H1 (cell line): ENCODE results near the gene ETFB. TPM values are rescaled to one million over a fixed set of nuclear protein-coding genes. Genes with fewer than 3 reads are reported as not detected.
A peak's percentile ranks its signal among the peaks of the same experiment; 100 is the strongest.

Experiments used
- CTCF ChIA-PET: fragments of 300-600 bp; sonication (Branson Sonifier 250); formaldehyde crosslinking; loops from one replicate; lab custom pipeline; 2021; ENCODE audit not compliant: partially characterized antibody; lab: Charles Lee
- POLR2A ChIA-PET: fragments of 300-600 bp; sonication (Branson Sonifier 250); formaldehyde crosslinking; loops from one replicate; lab custom pipeline; 2021; ENCODE audit warnings: inconsistent platforms; ENCODE audit not compliant: partially characterized antibody; lab: Charles Lee
- DNase-seq, 2 experiments: peaks; one replicate each; pipeline versions ENCODE4 v3.0.0 to v3.0.0-alpha.2; 2010 to 2022; ENCODE audit warnings: low spot score in 2 of 2, low read depth in 1 of 2, mixed read lengths in 1 of 2
- FAIRE-seq: peaks from 2 replicates; lab custom pipeline; 2011; peaks lifted over from hg19 to GRCh38; lab: Jason Lieb, UNC
- H2AFZ ChIP-seq: 2 replicates; pipeline ENCODE4 v1.8.1; 2012; ENCODE audit warnings: low read length, inconsistent platforms
- H2AK5ac ChIP-seq: 2 replicates; pipeline ENCODE4 v1.6.1; 2013; ENCODE audit warnings: low read depth, low read length
- H2BK120ac ChIP-seq: replicated peaks from 2 replicates; pipeline ENCODE3; 2013; ENCODE audit warnings: low read depth, low read length, inconsistent platforms
- H2BK12ac ChIP-seq: 2 replicates; pipeline ENCODE4 v1.6.1; 2013; ENCODE audit warnings: low read depth, low read length
- H2BK15ac ChIP-seq: 2 replicates; pipeline ENCODE4 v1.6.1; 2013; ENCODE audit warnings: low read length
- H2BK20ac ChIP-seq: 2 replicates; pipeline ENCODE4 v1.6.1; 2013; ENCODE audit warnings: low read length
- H2BK5ac ChIP-seq: 2 replicates; pipeline ENCODE4 v1.6.1; 2013; ENCODE audit warnings: low read depth, low read length
- H3K14ac ChIP-seq: 2 replicates; pipeline ENCODE4 v1.6.1; 2013; ENCODE audit warnings: inconsistent platforms; ENCODE audit not compliant: insufficient read length
- H3K18ac ChIP-seq: 2 replicates; pipeline ENCODE4 v1.6.1; 2013; ENCODE audit warnings: low read length; ENCODE audit errors: extremely low read depth
- H3K23ac ChIP-seq: 2 replicates; pipeline ENCODE4 v1.6.1; 2013; ENCODE audit warnings: inconsistent platforms; ENCODE audit not compliant: insufficient read length
- H3K23me2 ChIP-seq: 2 replicates; pipeline ENCODE4 v1.6.1; 2013; ENCODE audit warnings: low read depth, low read length
- H3K27ac ChIP-seq: 2 replicates; pipeline ENCODE4 v1.6.1; 2011; ENCODE audit warnings: low read depth, low read length, inconsistent platforms
- H3K27me3 ChIP-seq, 4 experiments: replicated peaks in 1 of 4; 1 replicate in 1 of 4; 2 replicates in 3 of 4; pipeline versions ENCODE4 v1.6.1 to v1.8.1; 2011 to 2013; ENCODE audit warnings: low read length in 3 of 4, mild to moderate bottlenecking in 3 of 4, inconsistent platforms in 2 of 4, mixed read lengths in 2 of 4, moderate library complexity in 1 of 4; ENCODE audit not compliant: control insufficient read depth in 3 of 4, insufficient read depth in 3 of 4; ENCODE audit errors: extremely low read depth in 1 of 4
- H3K36me3 ChIP-seq, 4 experiments: 2 replicates each; pipeline versions ENCODE4 v1.6.1 to v1.8.1; 2011 to 2013; ENCODE audit warnings: mild to moderate bottlenecking in 4 of 4, low read length in 3 of 4, moderate library complexity in 2 of 4, control low read depth in 1 of 4, inconsistent platforms in 1 of 4; ENCODE audit not compliant: insufficient read depth in 4 of 4, control insufficient read depth in 2 of 4
- H3K4ac ChIP-seq: replicated peaks from 2 replicates; pipeline ENCODE3; 2013; ENCODE audit warnings: low read length, low read depth, mixed read lengths, inconsistent platforms; ENCODE audit not compliant: insufficient read length
- H3K4me1 ChIP-seq, 4 experiments: replicated peaks in 1 of 4; 1 replicate in 1 of 4; 2 replicates in 3 of 4; pipeline versions ENCODE4 v1.6.1 to v1.8.1; 2011 to 2013; ENCODE audit warnings: low read length in 3 of 4, inconsistent platforms in 2 of 4, mixed read lengths in 1 of 4; ENCODE audit not compliant: insufficient read depth in 4 of 4, control insufficient read depth in 3 of 4
- H3K4me2 ChIP-seq, 2 experiments: 2 replicates each; pipeline versions ENCODE4 v1.6.1 to v1.8.1; 2011 to 2013; ENCODE audit warnings: low read depth in 2 of 2, low read length in 2 of 2, control low read depth in 1 of 2, inconsistent platforms in 1 of 2, mild to moderate bottlenecking in 1 of 2; ENCODE audit not compliant: insufficient read depth in 1 of 2
- H3K4me3 ChIP-seq, 4 experiments: fragments of 200-600, 300-600 bp in 1 of 4; sonication (generic), shearing (Covaris generic), sonication (Bioruptor Twin) in 1 of 4; 2 replicates each; pipeline versions ENCODE4 v1.5.1 to v1.8.1; 2011 to 2016; ENCODE audit warnings: low read length in 4 of 4, low read depth in 3 of 4, control low read depth in 2 of 4, inconsistent platforms in 2 of 4, mild to moderate bottlenecking in 2 of 4, mixed read lengths in 1 of 4, moderate library complexity in 1 of 4; ENCODE audit not compliant: insufficient read depth in 2 of 4; ENCODE audit errors: extremely low read depth in 1 of 4
- H3K56ac ChIP-seq: replicated peaks from 2 replicates; pipeline ENCODE3; 2013; ENCODE audit warnings: low read depth, mild to moderate bottlenecking, mixed read lengths, low read length, inconsistent platforms; ENCODE audit not compliant: insufficient read length
- H3K79me1 ChIP-seq: 2 replicates; pipeline ENCODE4 v1.6.1; 2013; ENCODE audit warnings: low read depth, low read length, control low read depth
- H3K79me2 ChIP-seq, 2 experiments: 2 replicates each; pipeline versions ENCODE4 v1.6.1 to v1.8.1; 2012 to 2013; ENCODE audit warnings: low read length in 2 of 2, mild to moderate bottlenecking in 2 of 2, inconsistent platforms in 1 of 2; ENCODE audit not compliant: insufficient read depth in 2 of 2, control insufficient read depth in 1 of 2
- H3K9ac ChIP-seq, 4 experiments: replicated peaks in 1 of 4; 1 replicate in 1 of 4; 2 replicates in 3 of 4; pipeline versions ENCODE4 v1.6.1 to v1.8.1; 2011 to 2013; ENCODE audit warnings: low read depth in 3 of 4, low read length in 3 of 4, control low read depth in 2 of 4, mild to moderate bottlenecking in 2 of 4, moderate library complexity in 2 of 4, inconsistent platforms in 1 of 4; ENCODE audit errors: extremely low read depth in 1 of 4
- H3K9me3 ChIP-seq, 2 experiments: 2 replicates each; pipeline versions ENCODE4 v1.6.1 to v1.8.1; 2012 to 2013; ENCODE audit warnings: mild to moderate bottlenecking in 2 of 2, moderate library complexity in 2 of 2, control low read depth in 1 of 2, inconsistent platforms in 1 of 2, low read depth in 1 of 2, low read length in 1 of 2, mixed read lengths in 1 of 2; ENCODE audit not compliant: insufficient read depth in 2 of 2
- H4K20me1 ChIP-seq, 2 experiments: replicated peaks in 1 of 2; 2 replicates each; pipeline versions ENCODE3 to v1.8.1; 2011 to 2013; ENCODE audit warnings: inconsistent platforms in 2 of 2, low read length in 2 of 2, mild to moderate bottlenecking in 1 of 2; ENCODE audit not compliant: insufficient read depth in 2 of 2, control insufficient read depth in 1 of 2
- H4K5ac ChIP-seq: 2 replicates; pipeline ENCODE4 v1.6.1; 2013; ENCODE audit warnings: low read length, low read depth, mixed read lengths, inconsistent platforms; ENCODE audit not compliant: insufficient read length
- H4K8ac ChIP-seq: 2 replicates; pipeline ENCODE4 v1.8.0; 2013; ENCODE audit warnings: mild to moderate bottlenecking, moderate library complexity, low read length, inconsistent platforms; ENCODE audit not compliant: insufficient read depth; ENCODE audit errors: extremely low read depth
- H4K91ac ChIP-seq: replicated peaks from 2 replicates; pipeline ENCODE3; 2013; ENCODE audit warnings: low read length, mixed read lengths, inconsistent platforms; ENCODE audit not compliant: insufficient read length
- CBX8 ChIP-seq: fragments of 300-800, 300-1000 bp; sonication (generic); IDR thresholded peaks from 2 replicates; pipeline ENCODE4 v1.7.1; 2016; ENCODE audit warnings: low read depth, low read length, borderline replicate concordance
- CEBPB ChIP-seq: IDR thresholded peaks from 2 replicates; pipeline ENCODE4 v1.6.1; 2012; ENCODE audit warnings: low read depth, low read length
- WGBS, 2 experiments: shearing (Covaris generic) in 1 of 2; methylation state at CpG; one replicate each; pipeline versions ENCODE4 v1.1.6 to v1.1.7; 2013 to 2015; ENCODE audit warnings: low lambda C conversion rate in 2 of 2, mixed read lengths in 2 of 2, inconsistent platforms in 1 of 2, low coverage in 1 of 2, missing lambda C conversion rate in 1 of 2; ENCODE audit not compliant: insufficient replicate concordance in 2 of 2, insufficient coverage in 1 of 2, insufficient read length in 1 of 2; ENCODE audit errors: extremely low coverage in 1 of 2, missing lambda C conversion rate in 1 of 2; 5-methylcytosine and 5-hydroxymethylcytosine counted together
- polyA plus RNA-seq, 7 experiments: library from polyadenylated mRNA; depleted of rRNA in 3 of 7; stranded (reverse) in 5 of 7; unstranded in 2 of 7; fragments of >200 nt in 5 of 7; fragments of 200-250 nt in 2 of 7; gene quantifications; 1 replicate in 5 of 7; 2 replicates in 1 of 7; 4 replicates in 1 of 7; pipeline versions ENCODE4 v1.2.1 to v1.2.3, GENCODE V29; 2011 to 2013; ENCODE audit warnings: missing spikeins in 2 of 7, mixed read lengths in 2 of 7
- total RNA-seq: library from RNA; stranded (reverse); fragmentation: NEBNext Ultra II Directional; extraction: Animal tissue kit (Norgen Biotek cat#: 25700); gene quantifications from 2 replicates; pipeline ENCODE4 v1.2.1, GENCODE V29; 2021
- TF ChIP-seq, protein P1 (sequence below): IDR thresholded peaks from 2 replicates; pipeline ENCODE4 v1.6.1; 2011; ENCODE audit warnings: low read length, improper control_type of control experiment

Gene ETFB
- total and polyA plus RNA-seq, 2 of the 8 experiments (the other 6 are each of a cell fraction or from before 2014, with no cell fraction given), result 40.0 to 66.5 TPM

DNA sequence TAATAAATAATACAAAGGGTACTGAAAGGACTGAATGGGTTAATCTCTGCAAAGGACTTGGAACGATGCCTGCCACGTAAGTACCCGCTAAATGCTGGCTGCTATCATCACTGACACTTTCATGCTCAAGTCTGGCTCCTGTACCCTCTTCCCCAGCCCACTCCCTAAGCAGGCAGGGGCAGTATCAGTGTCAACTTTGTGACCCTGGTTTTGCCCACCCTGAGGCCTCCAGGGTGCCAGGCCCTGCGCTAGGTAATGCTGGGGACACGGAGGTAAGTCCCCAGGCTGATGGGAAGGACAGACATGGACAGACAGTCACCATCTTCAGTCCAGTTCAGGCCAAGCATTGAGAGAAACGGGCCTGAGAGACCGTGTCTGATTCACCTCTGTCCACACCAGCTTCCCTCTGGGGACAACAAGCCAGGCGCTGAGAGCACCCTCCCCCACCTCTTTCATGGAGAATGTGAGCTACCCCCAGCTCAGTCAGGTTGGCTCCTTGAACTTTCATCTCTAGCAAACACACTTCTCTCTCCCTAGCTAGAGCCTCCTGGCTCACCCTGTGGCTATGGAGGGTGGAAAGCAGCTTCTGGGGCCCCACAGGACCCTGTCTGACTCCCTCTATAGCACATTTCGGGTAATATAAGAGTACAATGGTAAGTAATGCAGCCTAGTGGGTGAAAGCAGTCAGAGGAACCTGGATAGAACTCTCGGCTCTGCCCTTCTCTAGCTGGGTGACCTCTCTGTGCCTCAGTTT, 800 bp downstream of the ETFB start:
- Histone ChIP-seq H3K23ac (no peak overlapping the region), H2BK120ac (no peak overlapping the region), H4K91ac (peak overlapping the region; percentile 82), H3K23me2 (peaks cover 18% of the 10 kb centered on the region), H2BK12ac (peak overlapping the region; percentile 18; the same call in 1 of the 2 replicates), H3K9ac (peak overlapping the region; percentile 0 to 68 (median 50); a peak in 6 of 7 replicates), H4K5ac (no peak overlapping the region), H3K4me3 (peak overlapping the region; percentile 65 to 97 (median 80)), H2AK5ac (no peak overlapping the region), H2AFZ (peak overlapping the region; percentile 89; the same call in 1 of the 2 replicates), H4K8ac (no peak overlapping the region), H2BK5ac (no peak overlapping the region; the same call in 1 of the 2 replicates), H2BK15ac (no peak overlapping the region), H3K4ac (peak overlapping the region; percentile 57), H3K27ac (no peak overlapping the region), H3K27me3 (no peaks in the 10 kb centered on the region), H3K36me3 (no peaks in the 10 kb centered on the region), H4K20me1 (no peaks in the 10 kb centered on the region), H3K79me2 (no peaks in the 10 kb centered on the region), H3K4me1 (peaks cover 2 to 18% (median 11%) of the 10 kb centered on the region in 4 experiments), H3K14ac (no peak overlapping the region), H3K79me1 (no peaks in the 10 kb centered on the region), H2BK20ac (no peak overlapping the region), H3K56ac (no peak overlapping the region), H3K4me2 (peak overlapping the region; percentile 87 to 97), H3K18ac (no peak overlapping the region), H3K9me3 (no peaks in the 10 kb centered on the region)
- CTCF ChIA-PET, result interaction anchor here (0.6 to 3.5 kb wide), 10 partner anchors 14 to 56 kb away, joined by 3 to 14 read pairs (median 4); partner anchors contain the start of gene VSIG10L
- no peak for DNase-seq
- POLR2A ChIA-PET, result interaction anchor here (0.7 to 2.9 kb wide), 7 partner anchors 16 to 207 kb away, joined by 3 to 13 read pairs (median 4); partner anchors contain the start of gene VSIG10L
- no peak for FAIRE-seq
- 61% methylated on average over 10 of the region's 10 CpGs; no CpG with 5 or more reads in 1 of the 2 experiments for WGBS, 2 experiments
- TF ChIP-seq CEBPB (no peak), CBX8 (no peak)
- TF ChIP-seq, protein P1, sequence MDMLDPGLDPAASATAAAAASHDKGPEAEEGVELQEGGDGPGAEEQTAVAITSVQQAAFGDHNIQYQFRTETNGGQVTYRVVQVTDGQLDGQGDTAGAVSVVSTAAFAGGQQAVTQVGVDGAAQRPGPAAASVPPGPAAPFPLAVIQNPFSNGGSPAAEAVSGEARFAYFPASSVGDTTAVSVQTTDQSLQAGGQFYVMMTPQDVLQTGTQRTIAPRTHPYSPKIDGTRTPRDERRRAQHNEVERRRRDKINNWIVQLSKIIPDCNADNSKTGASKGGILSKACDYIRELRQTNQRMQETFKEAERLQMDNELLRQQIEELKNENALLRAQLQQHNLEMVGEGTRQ, result no peak
